RCC 7860 (cell line): ENCODE results near the gene STAT5B.
"Not testable (repeated sequence)": the region's sequence is repeated elsewhere in the genome, so short reads cannot be mapped to it uniquely, and the experiment has no call there.

Experiments
- DNase-seq: peaks from one replicate; pipeline ENCODE4 v3.0.0-alpha.2; 2015; ENCODE audit warnings: low spot score
- FAIRE-seq: peaks from 2 replicates; lab custom pipeline; 2012; peaks lifted over from hg19 to GRCh38; lab: Jason Lieb, UNC

Gene STAT5B

DNA sequence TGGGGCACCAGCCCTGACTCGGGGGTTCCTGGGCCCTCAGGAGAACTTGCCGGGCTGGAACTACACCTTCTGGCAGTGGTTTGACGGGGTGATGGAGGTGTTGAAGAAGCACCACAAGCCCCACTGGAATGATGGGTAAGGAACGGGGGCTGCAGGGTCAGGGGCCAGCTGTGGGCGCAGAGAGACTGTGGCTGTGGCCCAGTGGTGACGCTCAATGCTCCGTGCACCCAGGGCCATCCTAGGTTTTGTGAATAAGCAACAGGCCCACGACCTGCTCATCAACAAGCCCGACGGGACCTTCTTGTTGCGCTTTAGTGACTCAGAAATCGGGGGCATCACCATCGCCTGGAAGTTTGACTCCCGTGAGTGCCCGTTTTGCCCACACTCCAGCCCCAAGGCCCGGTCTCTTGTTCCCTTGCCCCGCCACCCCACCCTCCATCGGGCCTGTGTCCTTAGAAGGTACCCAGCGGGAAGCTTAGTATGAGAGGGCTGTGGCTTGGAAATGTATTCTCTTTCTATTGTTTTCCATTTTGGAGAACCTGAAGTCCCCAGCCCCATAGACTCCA is 31.3 kb upstream of the STAT5B start:
- FAIRE-seq: no peak
- no peak for DNase-seq

DNA sequence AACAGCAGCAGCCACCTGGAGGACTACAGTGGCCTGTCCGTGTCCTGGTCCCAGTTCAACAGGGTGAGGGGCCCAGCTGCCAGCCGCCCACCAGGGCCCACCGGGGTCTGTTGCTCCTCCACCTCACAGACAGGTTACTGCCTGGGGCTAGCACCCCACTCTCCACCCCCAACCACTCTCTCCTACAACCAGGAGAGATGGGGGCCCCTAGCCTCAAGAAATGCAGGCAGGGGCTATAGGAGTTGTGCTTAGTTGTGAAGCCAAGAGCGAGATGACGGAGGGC is 30.1 kb upstream of the STAT5B start:
- no peak for DNase-seq
- FAIRE-seq: no peak

DNA sequence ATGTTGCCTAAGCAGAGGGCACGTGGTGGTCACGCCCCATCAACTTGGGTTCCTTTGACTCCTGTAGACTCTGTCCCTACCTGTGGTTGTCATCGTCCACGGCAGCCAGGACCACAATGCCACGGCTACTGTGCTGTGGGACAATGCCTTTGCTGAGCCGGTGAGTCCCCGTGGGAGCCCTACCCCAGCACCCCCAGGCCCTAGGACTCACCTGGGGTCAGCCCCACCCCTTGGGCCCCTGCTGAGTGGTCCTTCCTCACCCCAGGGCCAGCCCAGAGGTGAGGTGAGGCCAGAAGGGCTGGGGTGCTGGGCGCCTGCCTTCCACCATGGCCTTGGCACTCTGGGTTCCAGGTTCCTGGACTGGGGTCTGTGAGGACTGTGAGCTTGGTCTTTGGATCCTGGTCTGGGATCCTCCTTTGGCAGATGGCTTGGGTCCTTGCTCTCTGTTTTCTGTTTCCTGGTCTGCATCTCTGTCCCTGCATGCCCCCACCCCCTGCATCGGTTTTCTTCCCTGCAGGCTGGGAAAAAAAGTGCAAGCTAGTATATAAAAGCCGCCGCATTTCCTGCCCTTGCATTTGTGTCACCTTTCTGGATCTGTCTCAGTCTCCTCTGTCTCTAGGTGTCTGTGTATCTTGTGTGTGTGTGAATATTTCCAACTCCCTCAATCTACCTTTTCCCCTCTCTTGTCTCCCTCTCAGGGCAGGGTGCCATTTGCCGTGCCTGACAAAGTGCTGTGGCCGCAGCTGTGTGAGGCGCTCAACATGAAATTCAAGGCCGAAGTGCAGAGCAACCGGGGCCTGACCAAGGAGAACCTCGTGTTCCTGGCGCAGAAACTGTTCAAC is 29.6 kb upstream of the STAT5B start:
- FAIRE-seq (no peak), DNase-seq (no peak)

DNA sequence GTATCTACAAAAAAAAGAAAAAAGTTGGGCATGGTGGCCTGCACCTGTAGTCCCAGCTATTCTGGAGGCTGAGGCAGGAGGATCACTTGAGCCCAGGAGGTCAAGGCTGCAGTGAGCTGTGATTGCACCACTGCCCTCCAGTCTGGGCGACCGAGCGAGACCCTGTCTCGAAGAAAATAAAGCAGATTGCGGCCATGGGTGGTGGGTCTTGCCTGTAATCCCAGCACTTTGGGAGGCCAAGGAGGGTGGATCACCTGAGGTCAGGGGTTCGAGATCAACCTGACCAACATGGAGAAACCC is 28.8 kb upstream of the STAT5B start:
- FAIRE-seq, DNase-seq: not testable (repeated sequence)

DNA sequence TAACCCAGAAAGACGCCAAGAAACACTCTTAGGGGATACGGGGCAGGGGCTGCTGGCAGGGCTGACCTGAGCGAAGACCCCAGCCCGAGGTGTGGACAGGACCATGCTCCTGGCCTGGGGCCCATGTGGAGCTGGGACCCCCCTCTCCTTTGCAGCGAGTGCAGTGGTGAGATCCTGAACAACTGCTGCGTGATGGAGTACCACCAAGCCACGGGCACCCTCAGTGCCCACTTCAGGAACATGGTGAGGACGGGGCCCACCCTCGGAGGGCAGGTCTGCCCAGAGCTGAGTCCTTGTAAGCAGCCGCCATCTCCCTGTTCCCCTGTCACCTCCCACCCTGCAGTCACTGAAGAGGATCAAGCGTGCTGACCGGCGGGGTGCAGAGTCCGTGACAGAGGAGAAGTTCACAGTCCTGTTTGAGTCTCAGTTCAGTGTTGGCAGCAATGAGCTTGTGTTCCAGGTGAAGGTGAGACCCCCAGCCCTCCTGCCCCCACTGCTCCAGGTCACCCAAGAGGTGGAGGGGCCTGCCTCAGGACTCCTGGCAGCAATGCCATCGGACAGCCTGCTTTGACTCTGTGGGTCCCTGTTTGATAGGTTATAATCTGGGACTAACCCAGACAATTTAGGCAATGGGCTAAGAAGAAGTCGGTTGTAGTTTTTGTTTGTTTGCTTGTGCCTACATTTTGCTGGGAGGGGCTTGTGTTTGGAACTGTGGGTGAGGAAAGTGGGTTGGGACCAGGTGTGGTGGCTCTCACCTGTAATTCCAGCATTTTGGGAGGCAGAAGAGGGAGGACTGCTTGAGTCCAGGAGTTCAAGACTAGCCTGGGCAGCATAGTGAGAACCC is 28.2 kb upstream of the STAT5B start:
- no peak for FAIRE-seq
- DNase-seq: no peak

DNA sequence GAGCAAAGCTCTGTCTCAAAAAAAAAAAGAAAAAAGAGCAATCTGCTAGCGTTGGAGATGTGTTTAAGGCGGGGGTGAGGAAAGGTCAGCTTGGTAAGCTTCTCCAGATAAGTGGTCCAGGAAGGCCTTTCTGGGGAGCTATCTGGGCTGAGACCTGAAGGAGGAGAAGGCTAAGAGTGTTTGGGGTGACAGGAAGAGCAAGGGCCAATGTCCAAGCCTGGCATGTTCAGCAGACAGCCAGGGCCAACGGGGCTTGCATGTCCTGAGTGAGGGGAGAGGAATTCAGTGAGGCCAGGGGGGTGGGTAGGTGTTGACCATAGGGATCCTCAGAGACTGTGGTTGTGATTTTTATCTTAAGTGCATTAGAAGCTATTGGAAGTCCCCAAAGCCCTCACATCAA is 27.5 kb upstream of the STAT5B start:
- FAIRE-seq (no peak), DNase-seq (no peak)

DNA sequence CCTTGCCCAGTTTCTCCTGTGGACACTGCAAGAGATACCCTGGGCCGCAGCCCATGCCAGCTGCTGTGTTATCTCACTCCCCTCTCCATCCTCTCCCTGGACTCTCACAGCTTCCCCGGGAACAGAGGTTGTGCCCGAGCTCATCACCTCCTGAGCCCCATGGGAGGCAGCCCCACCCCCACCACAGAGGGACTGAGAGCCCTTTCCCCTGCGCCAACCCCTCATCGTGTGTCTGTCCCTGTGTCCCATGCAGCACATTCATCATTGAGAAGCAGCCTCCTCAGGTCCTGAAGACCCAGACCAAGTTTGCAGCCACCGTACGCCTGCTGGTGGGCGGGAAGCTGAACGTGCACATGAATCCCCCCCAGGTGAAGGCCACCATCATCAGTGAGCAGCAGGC is 24.8 kb upstream of the STAT5B start:
- FAIRE-seq (no peak), DNase-seq (no peak)

DNA sequence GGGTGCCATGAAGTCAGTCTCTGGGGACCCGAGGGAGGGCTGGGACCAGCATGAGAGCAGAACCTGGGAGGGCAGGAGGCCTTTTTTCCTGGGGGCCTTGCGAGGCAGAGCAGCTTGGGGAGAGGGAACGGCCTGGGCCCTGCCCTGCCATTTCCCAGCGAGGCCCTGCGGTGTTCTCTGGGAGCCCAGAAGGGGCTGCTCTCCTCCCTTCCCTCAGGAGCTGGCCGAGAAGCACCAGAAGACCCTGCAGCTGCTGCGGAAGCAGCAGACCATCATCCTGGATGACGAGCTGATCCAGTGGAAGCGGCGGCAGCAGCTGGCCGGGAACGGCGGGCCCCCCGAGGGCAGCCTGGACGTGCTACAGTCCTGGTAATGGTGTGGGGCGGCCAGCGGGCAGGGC is 23.7 kb upstream of the STAT5B start:
- DNase-seq, FAIRE-seq: not testable (repeated sequence)

DNA sequence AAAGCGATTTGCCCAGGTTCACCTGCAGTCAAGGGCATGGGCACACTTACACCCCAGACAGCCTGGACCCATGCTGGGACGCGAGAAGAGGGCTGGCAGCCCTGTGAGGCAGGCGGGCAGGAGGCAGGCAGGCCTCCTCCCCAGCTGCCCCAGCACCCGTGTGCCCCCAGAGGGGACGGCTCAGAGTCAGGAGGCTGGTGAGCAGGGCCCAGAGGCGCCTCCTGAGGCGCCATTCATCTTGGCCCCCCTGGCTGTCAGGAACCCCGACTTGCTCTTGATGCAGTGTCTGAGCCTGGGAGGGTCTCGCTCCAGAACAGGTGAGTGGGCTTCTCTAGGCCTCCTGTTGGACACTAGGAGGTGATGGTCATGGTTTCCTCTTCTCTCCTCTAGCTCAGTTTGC is 23.2 kb upstream of the STAT5B start:
- FAIRE-seq, DNase-seq: not testable (repeated sequence)

DNA sequence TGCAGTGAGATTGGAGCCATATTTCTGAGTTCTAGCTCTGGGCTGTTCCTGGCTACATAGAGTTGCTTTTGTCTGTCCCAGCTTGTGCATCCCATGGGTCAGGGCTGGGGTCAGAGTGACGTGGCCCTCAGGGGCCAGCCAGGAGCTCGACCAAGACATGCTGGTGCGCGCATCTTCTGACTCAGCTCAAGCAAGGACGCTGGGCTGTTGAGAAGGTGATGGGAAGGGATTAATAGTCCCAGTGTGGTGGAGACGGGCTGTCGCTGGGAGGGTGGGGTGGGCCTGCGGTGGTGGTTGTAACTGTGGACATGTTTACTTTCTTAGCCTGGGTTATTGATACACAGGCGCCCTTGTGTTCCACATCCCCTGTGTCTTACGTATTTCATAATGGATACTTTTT is 21.6 kb upstream of the STAT5B start:
- not testable (repeated sequence) for FAIRE-seq, DNase-seq

DNA sequence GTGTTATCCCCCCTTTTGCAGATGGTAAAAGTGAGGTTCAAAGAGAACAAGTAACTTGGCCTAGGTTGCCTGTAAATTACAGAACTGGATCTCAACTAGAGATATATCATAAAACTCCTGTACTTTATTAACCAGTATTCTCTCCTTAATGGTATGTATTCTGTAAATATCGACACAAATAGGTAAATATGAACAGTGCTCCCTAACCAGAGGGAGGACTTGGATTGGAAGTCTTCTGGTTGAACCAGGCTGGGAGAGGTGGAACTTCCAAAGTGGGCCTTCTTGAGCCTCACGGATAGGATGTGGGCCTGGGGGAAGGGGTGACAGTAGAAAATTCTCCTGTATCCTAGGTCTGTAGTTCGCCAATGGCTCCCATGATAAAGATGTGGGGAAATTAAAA is 19.8 kb upstream of the STAT5B start:
- no peak for FAIRE-seq
- DNase-seq: no peak

DNA sequence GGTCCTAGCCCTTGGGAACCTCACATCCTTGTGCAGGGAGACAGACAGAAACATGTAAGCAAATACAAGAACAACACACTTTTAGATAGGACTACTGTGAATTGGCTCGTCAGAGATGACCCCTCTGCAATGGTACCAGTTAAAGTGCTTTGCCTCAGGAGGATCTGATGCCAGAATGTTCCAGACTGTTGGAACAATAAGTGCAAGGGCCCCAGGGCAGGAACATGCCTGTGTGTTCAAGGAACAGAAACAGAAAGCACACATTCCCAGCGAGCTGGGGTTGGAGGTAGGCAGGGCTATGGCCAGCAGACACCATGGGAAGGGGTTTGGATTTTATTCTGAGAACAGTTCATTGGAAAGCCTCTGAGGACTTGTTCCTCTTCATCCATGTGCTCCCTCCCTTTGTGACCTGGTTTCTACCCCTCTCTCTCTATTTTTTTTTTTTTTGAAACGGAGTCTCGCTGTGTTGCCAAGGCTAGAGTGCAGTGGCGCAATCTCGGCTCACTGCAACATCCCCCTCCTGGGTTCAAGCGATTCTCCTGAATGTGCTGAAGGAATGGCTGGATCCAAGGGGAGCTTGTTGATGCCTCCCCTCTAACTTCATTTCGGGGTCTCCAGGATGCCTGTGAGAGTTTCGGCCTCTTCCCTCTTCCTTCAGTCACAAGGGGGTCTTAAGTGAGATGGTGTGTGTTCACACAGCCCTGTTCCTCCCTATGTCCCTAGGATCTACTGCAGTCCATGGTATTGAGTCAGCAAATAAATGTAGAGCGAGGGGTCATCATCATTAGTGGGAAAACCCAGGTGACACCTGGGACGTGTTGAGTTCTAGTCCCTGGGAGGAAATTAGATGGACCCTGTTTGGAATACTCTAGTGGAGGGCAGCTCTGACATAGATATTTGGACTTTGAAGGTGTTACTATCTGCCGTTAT is 18.5 kb upstream of the STAT5B start:
- DNase-seq: no peak
- FAIRE-seq: no peak

DNA sequence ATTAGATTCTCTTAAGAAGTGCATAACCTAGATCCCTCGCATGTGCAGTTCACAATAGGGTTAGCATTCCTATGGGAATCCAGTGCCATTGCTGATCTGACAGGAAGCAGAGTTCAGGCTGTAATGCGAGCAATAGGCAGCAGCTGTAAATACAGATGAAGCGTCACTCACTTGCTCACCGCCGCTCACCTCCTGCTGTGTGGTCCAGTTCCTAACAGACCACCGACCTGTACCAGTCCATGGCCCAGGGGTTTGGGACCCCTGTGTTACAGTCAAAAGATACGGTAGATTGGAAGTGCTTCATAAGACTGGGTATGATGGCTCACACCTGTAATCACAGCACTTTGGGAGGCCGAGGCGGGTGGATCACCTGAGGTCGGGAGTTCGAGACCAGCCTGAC is 14.9 kb upstream of the STAT5B start:
- DNase-seq (no peak), FAIRE-seq (no peak)

DNA sequence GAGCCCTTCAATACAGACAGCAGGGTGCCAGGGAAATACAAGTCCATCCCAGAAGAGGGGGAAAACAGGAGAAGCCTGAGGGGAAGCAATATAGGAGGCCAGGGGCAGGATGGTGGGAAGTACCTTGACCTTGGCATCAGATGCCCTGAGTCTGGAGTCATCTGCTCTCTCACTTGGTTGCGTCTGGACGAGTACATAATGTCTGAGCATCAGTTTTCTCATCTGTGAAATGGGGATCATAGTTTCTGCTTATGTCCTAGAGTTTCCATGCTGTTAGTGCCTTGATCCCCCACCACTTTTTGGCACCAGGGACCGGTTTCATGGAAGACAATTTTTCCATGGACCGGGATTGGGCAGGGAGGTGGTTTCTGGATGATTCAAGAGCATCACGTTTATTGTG is 14.4 kb upstream of the STAT5B start:
- DNase-seq (no peak), FAIRE-seq (no peak)

DNA sequence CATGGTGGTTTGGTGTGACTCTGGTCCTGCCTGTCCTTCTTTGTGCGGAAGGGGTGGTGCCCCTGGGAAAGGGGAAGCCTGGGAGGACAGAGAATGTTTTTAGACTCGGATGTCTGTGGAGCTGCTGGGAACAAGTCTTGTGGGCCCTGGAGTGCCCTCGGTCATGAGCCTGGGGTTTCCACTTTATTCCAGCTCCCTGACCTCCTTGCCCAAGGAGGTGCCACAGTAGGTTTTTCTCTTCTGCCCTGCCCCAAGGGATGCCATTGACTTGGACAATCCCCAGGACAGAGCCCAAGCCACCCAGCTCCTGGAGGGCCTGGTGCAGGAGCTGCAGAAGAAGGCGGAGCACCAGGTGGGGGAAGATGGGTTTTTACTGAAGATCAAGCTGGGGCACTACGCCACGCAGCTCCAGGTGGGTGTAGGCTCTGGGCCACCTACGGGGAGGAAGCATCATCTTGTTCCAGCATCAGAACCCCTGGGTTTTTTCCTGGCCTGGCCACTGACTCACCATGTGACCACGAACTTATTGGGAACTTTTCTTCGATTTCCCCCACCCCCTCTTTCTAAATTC is 13.5 kb upstream of the STAT5B start:
- DNase-seq (no peak), FAIRE-seq (no peak)

DNA sequence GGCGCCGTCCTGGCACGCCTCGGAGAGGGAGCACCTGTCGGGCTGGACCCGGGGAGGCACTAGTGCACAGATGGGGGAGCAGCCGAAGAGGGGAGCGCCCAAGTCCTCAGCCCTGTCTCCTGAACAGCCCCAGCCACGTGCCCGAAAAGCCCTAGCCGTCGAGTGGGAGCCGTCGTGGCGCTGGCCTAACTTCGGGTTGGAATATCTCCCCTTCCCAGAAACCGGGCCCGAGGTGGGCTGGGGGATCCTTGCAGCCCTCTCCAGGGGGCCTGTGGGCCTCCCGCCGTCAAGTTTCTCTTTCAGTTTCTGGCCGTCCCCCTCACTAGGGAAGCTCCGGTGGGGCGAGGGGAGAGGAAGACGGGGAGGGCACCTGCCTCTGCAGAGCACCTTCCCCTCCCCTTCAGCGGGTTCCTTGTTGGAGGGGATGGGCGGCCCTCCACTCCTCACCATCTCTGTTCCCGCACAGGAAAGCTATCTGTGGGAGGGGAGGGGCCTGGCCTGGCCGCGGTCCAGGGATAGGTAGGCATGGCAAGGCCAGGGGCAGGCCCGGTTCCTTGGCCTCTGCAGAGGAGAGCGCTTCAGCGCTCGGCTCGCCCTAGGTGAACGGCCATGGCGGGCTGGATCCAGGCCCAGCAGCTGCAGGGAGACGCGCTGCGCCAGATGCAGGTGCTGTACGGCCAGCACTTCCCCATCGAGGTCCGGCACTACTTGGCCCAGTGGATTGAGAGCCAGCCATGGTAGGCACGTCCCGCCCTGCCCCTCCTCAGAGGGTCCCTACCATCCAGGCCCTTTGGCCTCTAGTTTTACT is 12.8 kb upstream of the STAT5B start:
- DNase-seq (no peak), FAIRE-seq (no peak)

DNA sequence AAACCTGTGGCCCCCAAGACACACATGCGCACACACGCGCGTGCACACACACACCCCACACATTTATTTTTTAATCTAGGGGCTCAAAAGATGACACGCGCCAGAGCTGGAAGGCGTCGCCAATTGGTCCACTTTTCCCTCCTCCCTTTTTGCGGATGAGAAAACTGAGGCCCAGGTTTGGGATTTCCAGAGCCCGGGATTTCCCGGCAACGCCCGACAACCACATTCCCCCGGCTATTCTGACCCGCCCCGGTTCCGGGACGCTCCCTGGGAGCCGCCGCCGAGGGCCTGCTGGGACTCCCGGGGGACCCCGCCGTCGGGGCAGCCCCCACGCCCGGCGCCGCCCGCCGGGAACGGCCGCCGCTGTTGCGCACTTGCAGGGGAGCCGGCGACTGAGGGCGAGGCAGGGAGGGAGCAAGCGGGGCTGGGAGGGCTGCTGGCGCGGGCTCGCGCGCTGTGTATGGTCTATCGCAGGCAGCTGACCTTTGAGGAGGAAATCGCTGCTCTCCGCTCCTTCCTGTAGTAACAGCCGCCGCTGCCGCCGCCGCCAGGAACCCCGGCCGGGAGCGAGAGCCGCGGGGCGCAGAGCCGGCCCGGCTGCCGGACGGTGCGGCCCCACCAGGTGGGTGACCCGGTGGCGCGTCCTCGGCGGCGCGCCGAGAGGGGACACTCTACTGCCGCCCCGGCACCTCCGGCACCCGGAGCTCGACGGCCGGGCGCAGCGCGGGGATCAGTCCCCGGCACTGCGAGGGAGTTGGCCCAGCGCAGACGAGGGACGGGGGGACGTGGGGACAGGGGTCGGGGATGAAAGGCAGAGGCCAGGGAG is 12.0 kb upstream of the STAT5B start, which contains the start of gene STAT5A:
Gene STAT5A (plus strand): TSS at position 522 of the 826 bp plus-strand sequence. CDS start 914 bp downstream, outside the sequence.
- no peak for FAIRE-seq
- DNase-seq: no peak

DNA sequence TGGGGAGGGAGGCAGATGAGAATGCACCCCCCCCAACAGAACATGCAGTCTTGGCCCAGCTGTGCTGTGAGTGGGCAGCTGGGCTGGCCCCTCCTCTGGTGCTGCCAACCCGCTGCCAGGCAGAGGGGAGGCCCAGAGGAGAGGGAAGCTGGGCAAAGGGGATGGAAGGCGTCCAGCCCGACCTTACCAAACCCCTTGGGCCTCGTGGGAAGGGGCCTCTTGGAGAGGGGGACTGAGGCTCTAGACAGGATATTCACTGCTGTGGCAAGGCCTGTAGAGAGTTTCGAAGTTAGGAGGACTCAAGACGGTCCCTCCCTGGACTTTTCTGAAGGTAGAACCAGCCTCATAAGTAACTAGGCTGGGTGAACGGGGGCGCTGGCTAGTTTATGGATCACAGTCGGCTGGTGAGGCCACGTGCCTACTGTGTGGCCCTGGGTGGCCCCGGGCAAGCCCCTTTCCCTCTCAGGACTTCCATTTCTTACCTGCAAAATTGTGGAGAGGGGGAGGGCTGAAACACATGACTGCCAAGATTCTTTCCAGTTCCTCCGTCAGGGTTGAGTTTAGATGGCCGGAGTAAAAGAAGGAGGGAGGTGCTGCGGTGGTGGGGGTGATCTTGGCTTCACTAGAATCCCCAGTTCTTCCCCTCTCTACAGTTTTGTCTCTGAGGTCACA is 11.2 kb upstream of the STAT5B start:
- FAIRE-seq (no peak), DNase-seq (no peak)
